C4-2B (cell line): ENCODE data around the gene MIOX.

Source experiments
- CTCF ChIP-seq: fragments of 450-650 bp; conservative IDR thresholded peaks from 2 replicates; pipeline ENCODE4 v1.5.1; 2017; ENCODE audit warnings: mild to moderate bottlenecking
- ZFX ChIP-seq: fragments of 450-650 bp; IDR thresholded peaks from 2 replicates; pipeline ENCODE4 v1.6.1; 2017

- no peak for TF ChIP-seq CTCF
- TF ChIP-seq ZFX = no peak
Observed at GRCh38 chr22:50505776-50506610, 19.3 kb downstream of the MIOX start.
